Left renal cortex interstitium (tissue), 4 donors: ENCODE data around the gene MTA1. TPM values are rescaled to one million over a fixed set of nuclear protein-coding genes. Genes with fewer than 3 reads are reported as not detected.
A peak's percentile ranks its signal among the peaks of the same experiment; 100 is the strongest.

Experiments used
- DNase-seq, 4 donors: peaks; one replicate each; pipeline ENCODE4 v3.0.0-alpha.2; 2013; ENCODE audit warnings: low read depth in 4 of 4, low spot score in 2 of 4, missing footprints in 1 of 4
- polyA plus RNA-seq, 4 donors: library from polyadenylated mRNA; unstranded; fragments of 120-200 nt; gene quantifications; one replicate each; pipeline ENCODE4 v1.2.1, GENCODE V29; 2013; ENCODE audit not compliant: insufficient read length in 4 of 4

MTA1 gene
- polyA plus RNA-seq, 4 donors: 71.1 to 172 (median 132) TPM

DNA sequence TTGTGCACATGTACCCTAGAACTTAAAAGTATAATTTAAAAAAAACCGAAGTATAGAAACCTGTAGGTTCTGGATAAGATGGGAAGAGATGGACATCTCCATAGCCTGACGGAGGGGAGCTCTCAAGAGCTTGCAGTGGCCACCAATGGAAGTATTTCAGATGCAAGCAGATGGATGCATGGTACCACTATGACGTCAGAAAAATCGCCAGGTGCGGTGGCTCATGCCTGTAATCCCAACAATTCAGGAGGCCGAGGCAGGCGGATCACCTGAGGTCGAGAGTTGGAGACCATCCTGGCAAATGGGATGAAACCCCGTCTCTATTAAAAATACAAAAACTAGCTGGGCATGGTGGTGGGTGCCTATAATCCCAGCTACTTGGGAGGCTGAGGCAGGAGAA is 17.9 kb upstream of the MTA1 start:
- DNase-seq: no peak

DNA sequence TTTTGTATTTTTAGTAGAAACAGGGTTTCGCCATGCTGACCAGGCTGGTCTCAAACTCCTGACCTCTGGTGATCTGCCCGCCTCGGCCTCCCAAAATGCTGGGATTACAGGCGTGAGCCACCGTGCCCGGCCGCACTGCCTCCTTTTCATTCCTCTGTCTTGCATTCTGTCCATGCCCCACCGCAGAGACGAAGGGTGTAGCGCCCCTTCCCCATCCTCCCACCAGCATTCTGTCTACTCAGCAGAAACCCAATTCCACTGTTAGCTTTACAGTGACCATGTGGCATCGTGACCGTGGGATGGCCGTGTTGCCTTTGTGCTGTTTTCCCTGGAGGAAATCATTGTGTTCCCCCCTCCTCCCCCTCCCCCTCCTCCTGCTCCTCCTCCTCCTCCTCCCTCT is 11.0 kb upstream of the MTA1 start:
- DNase-seq: no peak

DNA sequence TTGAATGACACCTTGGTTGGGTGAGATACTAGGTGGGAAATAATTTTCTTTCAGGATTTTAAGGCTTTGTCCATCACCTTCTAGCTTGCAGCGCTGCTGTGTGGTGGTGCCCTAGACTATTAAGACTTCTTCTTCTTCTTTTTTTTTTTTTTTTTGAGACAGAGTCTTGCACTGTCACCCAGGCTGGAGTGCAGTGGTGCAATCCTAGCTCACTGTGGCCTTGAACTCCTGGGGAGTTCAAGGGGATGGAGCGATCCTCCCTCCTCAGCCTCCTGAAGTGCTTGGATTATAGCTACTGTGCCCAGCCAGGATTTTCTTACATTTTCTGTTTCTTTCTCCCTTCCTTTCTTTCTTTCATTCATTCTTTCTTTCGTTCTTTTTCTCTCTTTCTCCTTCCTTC is 10.3 kb upstream of the MTA1 start:
- DNase-seq: no peak

DNA sequence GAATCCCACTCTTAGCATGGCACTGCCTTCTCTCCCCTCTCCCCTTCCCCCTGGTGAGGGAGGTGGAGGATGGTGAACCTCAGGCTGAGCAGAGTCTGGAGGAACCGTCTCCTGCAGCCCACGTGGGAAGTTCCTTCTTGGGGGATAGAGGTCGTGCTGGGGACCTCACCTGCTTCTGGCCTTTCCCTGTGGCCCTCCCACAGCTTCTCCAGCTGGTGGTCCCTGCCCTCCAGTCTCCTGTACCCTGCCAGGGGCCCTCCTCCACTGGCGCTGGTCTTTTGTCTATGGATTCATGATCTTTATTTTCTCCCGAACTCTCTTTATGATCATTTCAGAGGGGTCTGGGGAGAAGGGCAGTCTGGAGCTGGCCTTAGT is 9.0 kb upstream of the MTA1 start:
- no peak for DNase-seq

DNA sequence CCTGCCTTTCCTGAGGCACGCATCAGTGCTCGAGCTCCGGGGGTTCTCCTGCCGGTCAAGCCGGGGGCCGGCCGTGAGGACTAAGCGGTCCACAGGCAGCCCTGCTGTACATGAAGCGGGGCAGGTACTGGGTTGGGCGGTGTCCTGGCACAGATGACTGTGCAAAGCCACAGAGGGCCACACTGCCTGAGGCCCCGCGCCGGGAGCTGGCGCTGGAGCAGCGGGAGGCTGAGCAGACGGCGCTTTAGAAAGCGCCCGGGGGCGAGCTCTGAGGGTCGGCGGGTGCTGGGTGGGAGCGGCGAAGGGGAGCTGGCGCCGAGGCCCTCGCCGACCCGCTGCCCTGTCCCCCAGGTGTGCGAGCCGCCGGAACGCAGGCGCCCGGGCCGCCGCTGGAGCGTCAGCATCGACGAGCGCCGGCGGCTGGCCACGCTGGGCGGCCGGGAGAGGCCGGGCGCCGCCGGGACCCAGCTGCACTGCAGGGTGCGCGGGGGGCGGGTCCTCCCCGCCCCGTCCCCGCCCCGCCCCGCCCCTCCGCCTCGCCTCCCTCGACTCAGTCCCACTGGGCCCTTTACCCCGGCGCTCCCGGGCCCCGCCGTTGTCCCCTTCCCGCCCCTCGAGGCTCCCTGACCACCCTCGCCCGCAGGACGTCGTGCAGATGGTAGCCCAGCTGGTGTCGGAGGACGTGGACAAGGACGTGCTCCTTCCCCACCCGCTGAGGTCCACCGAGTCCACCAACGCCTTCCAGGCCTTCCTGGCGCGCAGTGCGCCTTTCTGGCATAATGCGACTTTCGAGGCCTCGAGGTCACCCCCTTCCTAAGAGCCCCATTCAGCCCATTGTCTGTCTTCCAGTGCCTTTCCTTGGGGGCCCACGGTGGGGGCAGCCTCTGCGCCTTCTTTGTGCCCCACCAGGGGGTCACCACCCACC is 8.3 kb upstream of the MTA1 start:
- no peak for DNase-seq

DNA sequence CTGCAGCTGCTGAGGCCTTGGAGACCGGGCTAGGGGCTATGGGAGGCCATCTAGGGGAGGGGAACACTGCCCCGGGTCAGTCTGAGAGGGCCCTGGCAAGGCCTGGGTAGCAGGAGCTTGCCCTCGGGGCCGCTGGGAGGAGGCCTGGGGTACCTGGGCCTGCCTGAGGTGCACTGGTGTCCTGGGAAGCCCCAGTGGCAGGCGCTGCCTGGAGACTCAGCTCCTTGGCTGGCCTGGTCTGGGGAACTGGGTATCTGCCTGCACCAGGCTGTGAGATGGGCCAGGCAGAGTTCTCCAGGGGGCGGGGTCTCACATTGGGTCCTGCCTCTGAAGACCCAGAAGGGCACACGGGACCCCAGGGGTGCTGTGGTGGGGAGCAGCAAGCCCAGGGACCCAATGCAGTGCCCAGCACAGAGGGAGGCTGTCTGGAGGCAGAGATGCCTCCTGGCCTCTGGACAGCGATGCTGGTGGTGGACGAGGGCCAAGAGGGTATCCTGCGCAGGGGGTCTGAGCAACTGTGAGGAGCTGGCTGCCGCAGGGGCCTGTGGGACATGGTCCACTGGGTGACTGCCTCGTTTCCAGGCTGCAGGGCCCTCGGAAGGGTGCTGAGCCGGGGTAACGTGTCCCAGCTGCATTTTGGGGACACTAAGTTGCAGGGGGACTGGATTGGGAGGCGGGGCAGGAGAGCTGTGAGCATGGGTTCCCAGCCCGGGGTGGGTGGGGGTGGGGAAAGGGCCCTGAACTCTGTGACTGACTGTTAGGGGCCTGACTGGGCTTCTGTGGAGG is 7.4 kb upstream of the MTA1 start:
- no peak for DNase-seq

DNA sequence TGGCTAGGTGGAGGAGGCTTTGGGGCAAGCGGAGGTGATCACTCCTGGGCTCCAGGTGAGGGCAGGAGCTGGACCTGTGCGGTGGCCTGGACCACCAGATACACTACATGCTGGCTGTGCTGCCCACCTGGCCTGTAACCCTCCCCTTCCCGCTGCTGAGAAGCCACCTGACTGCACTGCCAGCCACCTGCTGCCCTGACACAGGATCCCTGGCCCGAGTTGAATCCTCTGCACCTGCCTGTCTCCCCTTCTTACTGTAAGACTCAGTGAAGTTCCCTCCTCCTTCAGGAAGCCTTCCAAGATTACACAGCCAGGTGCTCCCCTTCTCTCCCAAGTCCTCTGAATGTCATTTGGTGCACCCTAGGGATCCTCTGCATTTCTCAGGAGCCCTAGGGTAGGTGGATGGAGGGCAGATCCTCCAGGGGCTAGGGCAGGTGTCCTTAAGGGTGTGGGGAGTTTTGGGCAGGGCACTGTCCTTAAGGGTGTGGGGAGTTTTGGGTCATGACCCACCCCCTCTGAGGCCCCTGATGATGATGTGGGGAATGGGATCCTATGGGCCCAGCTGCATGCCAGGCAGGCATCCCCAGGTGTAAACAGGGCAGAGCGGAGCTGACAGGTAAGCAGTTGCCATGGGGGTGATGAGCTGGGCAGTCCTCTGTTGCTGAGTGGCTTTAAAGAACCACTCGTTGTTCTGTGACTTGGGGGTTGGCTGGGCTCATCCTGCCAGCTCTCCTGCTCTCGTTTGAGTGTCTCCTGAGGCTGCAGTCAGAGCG is 6.7 kb upstream of the MTA1 start:
- no peak for DNase-seq

DNA sequence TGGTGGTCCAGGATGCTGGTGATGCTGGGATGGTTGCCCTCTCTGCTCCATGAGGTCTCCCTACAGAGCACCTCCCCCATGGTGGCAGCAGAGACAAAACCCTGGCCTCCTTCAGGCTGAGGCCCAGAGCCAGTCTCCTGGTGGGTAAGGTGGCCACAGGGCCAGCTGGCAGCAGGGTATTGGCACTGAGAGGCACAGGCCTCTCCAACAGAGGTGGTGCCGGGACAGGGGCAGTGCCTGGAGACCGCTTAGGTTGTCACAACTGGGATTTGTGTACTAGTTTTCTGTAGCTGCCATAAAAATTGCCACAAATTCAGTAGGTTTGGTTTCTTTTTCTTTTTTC is 6.1 kb upstream of the MTA1 start:
- no peak for DNase-seq

DNA sequence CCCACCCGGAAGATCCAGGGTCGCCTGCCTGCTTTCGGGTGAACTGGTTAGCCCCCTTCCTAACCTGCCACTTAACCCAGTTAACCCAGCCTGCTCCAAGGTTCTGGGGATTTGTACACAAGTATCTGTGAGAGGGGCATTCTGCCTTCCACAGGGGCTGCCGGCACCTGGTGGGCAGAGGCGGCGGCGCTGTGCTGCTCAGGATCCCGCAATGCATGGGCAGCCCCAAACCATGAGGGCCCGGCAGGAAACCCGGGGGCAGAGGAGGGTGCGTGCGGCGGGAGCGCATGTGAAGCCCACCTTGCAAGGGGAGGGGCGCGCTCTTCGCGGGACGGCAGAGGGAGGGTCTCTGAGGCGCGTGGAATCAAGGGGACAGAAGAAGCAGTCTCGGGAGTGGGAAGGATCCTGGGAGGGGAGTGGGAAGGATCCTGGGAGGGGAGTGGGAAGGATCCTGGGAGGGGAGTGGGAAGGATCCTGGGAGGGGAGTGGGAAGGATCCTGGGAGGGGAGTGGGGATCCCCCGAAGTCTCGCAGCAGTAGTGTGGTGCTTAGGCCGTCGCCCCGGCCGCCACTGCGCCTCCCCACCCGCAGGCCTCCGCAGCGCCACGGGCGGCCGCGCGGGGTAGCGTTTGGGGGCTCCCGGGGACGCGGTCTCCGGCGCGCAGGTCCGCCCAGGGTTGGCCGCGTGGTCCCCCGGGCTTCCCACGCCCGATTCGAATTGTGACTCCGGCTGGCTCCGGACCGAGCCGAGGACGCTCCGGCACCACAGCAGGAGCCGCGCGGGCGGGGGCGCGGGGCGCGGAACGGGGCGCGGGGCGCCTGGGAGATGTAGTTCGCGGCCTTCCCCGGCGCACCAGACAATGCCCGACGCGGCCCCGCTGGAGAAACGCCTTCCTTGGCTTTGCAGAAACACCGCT is 4.9 kb upstream of the MTA1 start:
- peak in 1 of 4 donors; percentile 42 for DNase-seq

DNA sequence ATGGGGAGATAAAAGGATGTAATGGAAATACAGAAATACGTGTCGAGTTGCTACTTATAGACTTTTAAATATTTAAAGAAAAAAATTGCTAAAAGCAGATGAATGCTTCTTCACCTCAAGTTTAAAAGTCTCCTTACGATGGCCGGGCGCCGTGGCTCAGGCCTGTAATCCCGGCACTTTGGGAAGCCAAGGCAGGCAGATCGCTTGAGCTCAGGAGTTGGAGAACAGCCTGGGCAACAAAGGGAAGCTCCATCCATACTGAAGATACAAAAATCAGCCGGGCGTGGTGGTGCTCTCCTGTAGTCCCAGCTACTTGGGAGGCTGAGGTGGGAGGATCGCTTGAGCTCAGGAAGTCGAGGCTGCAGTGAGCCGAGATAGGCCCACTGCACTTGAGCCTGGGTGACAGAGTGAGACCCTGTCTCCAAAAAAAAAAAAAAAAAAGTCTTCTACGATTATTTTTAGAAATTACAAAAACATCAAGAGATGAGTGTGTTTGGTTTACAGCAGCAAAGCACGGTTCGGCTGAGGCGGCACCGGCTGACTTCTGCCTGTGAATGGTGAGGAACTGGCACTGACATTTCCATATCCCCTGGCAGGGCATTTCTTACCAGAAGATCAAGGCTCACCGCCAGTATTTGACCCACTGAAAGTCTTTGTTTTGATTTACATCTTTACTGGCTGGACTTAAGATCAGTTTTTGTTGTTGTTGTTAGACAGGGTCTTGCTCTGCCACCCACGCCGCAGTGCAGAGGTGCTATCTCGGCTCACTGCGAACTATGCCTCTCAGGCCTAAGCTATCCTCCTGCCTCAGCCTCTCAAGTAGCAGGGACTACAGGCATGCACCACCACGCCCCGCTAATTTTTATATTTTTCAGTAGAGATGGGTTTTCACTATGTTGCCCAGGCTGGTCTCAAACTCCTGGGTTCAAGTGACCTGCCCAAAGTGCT is 3.9 kb upstream of the MTA1 start:
- DNase-seq: no peak

DNA sequence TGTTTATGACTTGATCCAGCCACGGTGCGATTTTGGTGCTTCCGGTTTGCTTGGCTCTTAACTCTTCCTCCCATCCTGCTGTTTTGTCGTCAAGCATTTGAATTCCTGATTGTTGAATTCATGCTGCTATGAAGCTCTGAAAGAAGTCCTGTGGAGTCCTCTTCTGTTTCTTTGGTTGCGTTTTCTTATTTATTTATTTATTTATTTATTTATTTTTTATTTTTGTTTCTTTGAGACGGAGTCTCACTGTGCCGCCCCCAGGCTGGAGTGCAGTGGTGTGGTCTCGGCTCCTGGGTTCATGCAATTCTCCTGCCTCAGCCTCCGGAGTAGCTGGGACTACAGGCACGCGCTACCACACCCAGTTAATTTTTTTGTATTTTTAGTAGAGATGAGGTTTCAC is 3.0 kb upstream of the MTA1 start:
- no peak for DNase-seq

DNA sequence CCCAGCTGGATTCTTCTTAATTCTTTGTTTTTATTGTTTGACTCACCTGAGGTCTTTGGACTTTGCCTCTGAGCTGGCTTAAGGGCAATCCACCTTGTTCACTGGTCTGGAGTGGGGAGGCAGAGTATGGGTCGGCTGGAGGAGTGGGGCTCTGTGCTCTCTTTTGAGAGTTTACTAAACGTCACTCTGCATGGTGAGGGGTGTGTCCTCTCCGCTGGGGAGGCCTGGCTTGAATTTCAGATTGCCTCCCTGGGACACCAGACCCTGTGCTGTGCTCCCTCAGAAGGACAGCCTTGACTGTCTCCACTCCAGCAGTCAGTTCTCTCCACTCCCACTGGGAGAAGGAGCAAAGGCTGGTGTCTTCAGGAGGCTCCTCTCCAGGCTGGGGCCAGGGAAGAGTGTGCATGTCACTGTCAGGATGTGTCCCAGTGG is 1.9 kb upstream of the MTA1 start:
- no peak for DNase-seq

DNA sequence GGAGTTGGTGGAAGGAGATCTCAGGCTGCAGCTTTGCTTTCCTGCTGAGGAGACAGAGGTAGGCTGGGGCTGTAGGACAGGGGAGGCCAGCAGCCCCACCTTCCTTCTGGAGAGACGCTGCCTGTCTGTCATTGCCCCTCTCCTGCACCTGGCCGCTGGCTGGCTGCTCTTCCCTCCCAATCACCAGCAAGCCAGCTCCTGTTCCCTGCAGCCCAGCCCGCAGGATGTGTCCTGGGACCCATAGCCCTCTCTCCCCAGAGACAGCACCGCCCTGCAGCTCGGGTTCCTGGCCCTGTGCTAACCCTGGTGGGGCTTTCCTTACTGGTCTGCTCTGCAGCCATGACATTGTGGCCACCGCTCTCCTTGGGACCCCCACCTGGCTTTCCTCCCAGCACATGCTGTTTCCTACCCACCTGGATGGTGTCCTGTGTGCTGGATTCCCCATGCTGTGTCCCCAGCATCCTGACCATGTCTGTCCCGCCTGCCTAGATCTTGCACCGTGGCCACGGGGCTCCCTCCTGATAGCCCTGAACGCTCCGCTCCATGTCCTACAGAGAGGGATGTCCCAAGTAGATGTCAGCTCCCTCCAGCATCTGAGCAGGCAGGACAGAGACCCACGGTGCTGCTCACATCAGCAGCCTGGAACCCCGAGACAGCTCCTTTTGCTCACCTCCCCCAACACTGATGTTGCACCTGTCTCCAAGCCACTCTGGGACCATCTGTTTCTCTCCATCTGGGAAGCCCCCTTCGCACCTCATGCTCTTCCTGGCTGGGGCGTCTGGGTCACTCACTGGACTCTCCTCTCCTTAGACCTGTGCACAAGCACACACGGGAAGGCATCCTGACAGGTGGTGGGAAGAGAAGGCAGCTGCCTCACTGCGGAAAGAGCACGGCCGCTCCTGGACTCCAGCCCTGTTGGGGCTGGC is 1.1 kb upstream of the MTA1 start:
- DNase-seq: no peak

DNA sequence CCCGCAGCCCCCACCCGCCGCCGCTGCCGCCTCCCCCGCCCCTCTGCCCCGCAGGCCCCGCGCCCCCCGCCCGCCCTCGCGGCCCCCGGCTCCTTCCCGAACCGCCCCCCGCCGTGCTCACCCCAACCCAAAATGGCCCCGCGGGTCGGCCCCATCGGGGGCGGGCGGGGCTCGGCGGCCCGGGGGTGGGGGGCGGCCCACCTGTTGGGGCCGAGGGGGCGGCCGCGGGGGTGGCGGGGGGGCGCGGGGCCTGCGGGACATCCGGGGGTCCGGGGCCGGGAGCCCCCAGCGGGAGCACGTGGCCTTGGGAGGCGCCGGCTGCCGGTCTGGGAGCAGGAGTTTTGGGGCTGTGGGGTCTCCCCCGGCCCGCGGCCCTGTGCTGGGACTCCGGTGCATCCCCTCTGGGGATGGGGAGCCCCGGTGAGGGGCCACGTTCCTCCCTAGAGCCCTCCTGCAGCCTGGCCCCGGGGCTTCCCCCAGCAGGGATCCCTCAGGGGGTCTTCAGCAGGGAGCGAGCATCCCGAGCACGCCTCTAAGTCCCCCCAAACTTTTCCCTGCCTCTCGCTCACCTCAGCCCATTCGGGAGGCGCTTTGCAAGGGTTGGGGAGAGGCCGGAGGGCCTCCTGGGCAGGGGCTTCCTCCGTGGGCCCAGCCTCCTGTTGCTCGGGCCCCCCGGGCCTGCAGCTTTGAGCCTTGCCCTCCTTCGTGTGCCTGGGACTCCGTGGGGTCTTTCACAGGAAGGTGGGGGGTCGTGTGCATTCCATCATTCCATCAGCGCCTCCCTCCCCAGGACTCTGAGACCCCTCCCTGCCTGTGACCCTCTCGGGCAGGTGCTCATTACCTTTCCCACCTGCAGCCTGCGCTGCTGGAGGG is 710 bp downstream of the MTA1 start:
- DNase-seq: no peak

DNA sequence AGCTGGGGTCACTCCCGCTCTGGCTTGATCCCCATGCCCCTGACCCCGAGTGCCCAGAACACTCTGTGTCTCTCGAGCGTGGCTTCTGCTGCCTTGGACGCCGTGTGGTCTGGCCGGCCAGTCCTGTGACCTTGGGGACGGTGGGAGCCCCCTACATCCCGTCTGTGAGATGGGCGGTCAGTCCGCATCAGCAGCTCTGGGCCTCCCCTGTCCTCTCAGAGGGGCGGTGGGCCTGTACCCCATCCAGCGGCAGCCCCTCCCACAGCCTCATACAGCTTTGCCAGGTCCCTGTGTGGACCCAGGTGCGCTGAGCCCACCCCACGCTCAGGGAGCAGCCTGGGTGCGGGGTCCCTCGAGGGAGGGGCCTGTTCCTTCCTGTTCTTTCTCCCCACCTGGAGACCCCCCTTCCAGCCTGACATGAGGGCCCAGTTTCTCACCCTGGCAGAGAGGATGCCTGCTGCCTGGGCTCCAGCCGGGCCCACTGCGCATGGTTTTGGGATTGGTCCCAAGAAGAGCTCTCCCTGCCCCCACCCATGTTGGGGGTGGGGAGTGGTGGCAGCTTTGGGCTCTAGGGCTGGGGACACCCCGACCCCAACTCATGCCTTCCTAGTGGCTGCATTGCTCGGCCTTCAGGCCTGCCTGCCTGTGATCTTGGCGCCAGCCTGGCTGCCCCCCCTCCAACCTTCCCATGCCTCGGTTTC is 1.5 kb downstream of the MTA1 start:
- no peak for DNase-seq
